ENCODE measurements around the gene ERG. TPM values are rescaled to one million over a fixed set of nuclear protein-coding genes. Genes with fewer than 3 reads are reported as not detected.

Gene ERG
- total and polyA plus RNA-seq, 11 donors, result 5.9 to 37.9 (median 15.4) TPM

GRCh38 chr21:38420140-38420539 lies 78.1 kb downstream of the ERG start:
- no peak for ATAC-seq
- no peak for DNase-seq
- Histone ChIP-seq H3K9me3 (no peaks in the 10 kb centered on the region), H3K27me3 (no peaks in the 10 kb centered on the region), H3K27ac (no peak overlapping the region), H3K36me3 (peaks cover 0 to 32% (median 4%) of the 10 kb centered on the region in 9 donors), H3K4me3 (no peak overlapping the region), H3K4me1 (peaks cover 0 to 3% (median 0%) of the 10 kb centered on the region in 12 donors)
- 78 to 92% (median 85%) methylated on average over 3 of the region's 3 CpGs for WGBS, 4 donors
- intact Hi-C loops (cut with DNase I), result no loop called here
- no peak for TF ChIP-seq CTCF (IDR thresholded peaks at IDR 0.05)
- TF ChIP-seq POLR2A (IDR thresholded peaks at IDR 0.05), result no peak

GRCh38 chr21:38417726-38418125 lies 80.6 kb downstream of the ERG start:
- no peak for TF ChIP-seq CTCF (IDR thresholded peaks at IDR 0.05)
- no peak for TF ChIP-seq POLR2A (IDR thresholded peaks at IDR 0.05)
- no peak overlapping the region for H3K4me3 ChIP-seq
- peaks cover 0 to 32% (median 4%) of the 10 kb centered on the region in 9 donors for H3K36me3 ChIP-seq
- H3K4me1 ChIP-seq, result peaks cover 0 to 6% (median 0%) of the 10 kb centered on the region in 12 donors
- WGBS, 4 donors, result 96 to 98% (median 97%) methylated on average over 5 of the region's 5 CpGs
- peaks cover 0 to 2% (median 0%) of the 10 kb centered on the region in 12 donors for H3K9me3 ChIP-seq
- ATAC-seq (no peak), DNase-seq (no peak)
- intact Hi-C loops (cut with DNase I), result no loop called here
- H3K27ac ChIP-seq, result no peak overlapping the region
- no peaks in the 10 kb centered on the region for H3K27me3 ChIP-seq

GRCh38 chr21:38416791-38417190 lies 81.5 kb downstream of the ERG start:
- ATAC-seq, result no peak

GRCh38 chr21:38413958-38414548 lies 84.2 kb downstream of the ERG start:
- H3K27me3 ChIP-seq, result no peaks in the 10 kb centered on the region
- TF ChIP-seq POLR2A (IDR thresholded peaks at IDR 0.05), result no peak
- TF ChIP-seq CTCF (IDR thresholded peaks at IDR 0.05), result no peak
- peaks cover 0 to 13% (median 0%) of the 10 kb centered on the region in 9 donors for H3K36me3 ChIP-seq
- no peak overlapping the region for H3K4me3 ChIP-seq
- no peak overlapping the region for H3K27ac ChIP-seq
- peaks cover 0 to 6% (median 0%) of the 10 kb centered on the region in 12 donors for H3K4me1 ChIP-seq
- intact Hi-C loops (cut with DNase I), result no loop called here
- peaks cover 0 to 15% (median 0%) of the 10 kb centered on the region in 12 donors for H3K9me3 ChIP-seq
- no peak for DNase-seq
- no peak for ATAC-seq
- WGBS, 4 donors, result 88 to 94% (median 92%) methylated on average over 3 of the region's 3 CpGs

More at GRCh38 chr21:38416791-38417190, 81.5 kb downstream of the ERG start:
- intact Hi-C loops (cut with DNase I), result no loop called here
- Histone ChIP-seq H3K4me3 (no peak overlapping the region), H3K27ac (no peak overlapping the region), H3K4me1 (peaks cover 0 to 6% (median 0%) of the 10 kb centered on the region in 12 donors), H3K9me3 (peaks cover 0 to 11% (median 0%) of the 10 kb centered on the region in 12 donors), H3K36me3 (peaks cover 0 to 23% (median 4%) of the 10 kb centered on the region in 9 donors), H3K27me3 (no peaks in the 10 kb centered on the region)
- 65 to 74% (median 69%) methylated on average over 10 of the region's 10 CpGs for WGBS, 4 donors
- no peak for DNase-seq
- TF ChIP-seq POLR2A (IDR thresholded peaks at IDR 0.05) (no peak), CTCF (IDR thresholded peaks at IDR 0.05) (no peak)

Measured in heart left ventricle (tissue), 16 donors.